Endothelial cell of umbilical vein (primary cell): Measurements from ENCODE around the gene ATP6V1B1. TPM values are rescaled to one million over a fixed set of nuclear protein-coding genes. Genes with fewer than 3 reads are reported as not detected.

ENCODE experiments used
- BruUV-seq: library from RNA; stranded (reverse); fragments of 400-500 nt; replicated peaks from 2 replicates; lab custom pipeline; 2021; lab: Mats Ljungman, UMichigan
- CTCF ChIA-PET: fragments of 300-600, 350-600 bp; sonication (Branson Sonifier 250); formaldehyde crosslinking; loops from one replicate; lab custom pipeline; 2021; ENCODE audit warnings: antibody characterized with exemption, inconsistent platforms; lab: Charles Lee
- POLR2A ChIA-PET: fragments of 300-600, 350-600 bp; sonication (Branson Sonifier 250); formaldehyde crosslinking; loops from one replicate; lab custom pipeline; 2021; ENCODE audit warnings: antibody characterized with exemption, inconsistent platforms; lab: Charles Lee
- DNase-seq: peaks from one replicate; pipeline ENCODE4 v3.0.0-alpha.2; 2011; ENCODE audit warnings: low read depth, low spot score
- FAIRE-seq: peaks from 2 replicates; lab custom pipeline; 2011; peaks lifted over from hg19 to GRCh38; lab: Jason Lieb, UNC
- H2AFZ ChIP-seq: 2 replicates; pipeline ENCODE4 v1.6.0; 2012; ENCODE audit warnings: low read depth, low read length, control low read depth, inconsistent platforms
- H3K27ac ChIP-seq: 2 replicates; pipeline ENCODE4 v1.5.1; 2011; ENCODE audit warnings: low read depth, mild to moderate bottlenecking, control low read depth, low read length, moderate library complexity; ENCODE audit not compliant: insufficient read depth
- H3K27me3 ChIP-seq, 2 experiments: 2 replicates each; pipeline versions ENCODE4 v1.6.0 to v1.6.1; 2011; ENCODE audit warnings: low read length in 2 of 2, mixed read lengths in 1 of 2; ENCODE audit not compliant: control insufficient read depth in 2 of 2, insufficient read depth in 2 of 2
- H3K36me3 ChIP-seq, 2 experiments: 2 replicates in 1 of 2; 3 replicates in 1 of 2; pipeline ENCODE4 v1.5.1; 2011; ENCODE audit warnings: low read length in 2 of 2, mild to moderate bottlenecking in 1 of 2, moderate library complexity in 1 of 2; ENCODE audit not compliant: control insufficient read depth in 2 of 2, insufficient read depth in 2 of 2; ENCODE audit errors: extremely low read depth in 1 of 2
- H3K4me1 ChIP-seq: 3 replicates; pipeline ENCODE4 v1.5.1; 2011; ENCODE audit warnings: mild to moderate bottlenecking, low read length; ENCODE audit not compliant: control insufficient read depth, insufficient read depth; ENCODE audit errors: extremely low read depth
- H3K4me2 ChIP-seq: 2 replicates; pipeline ENCODE4 v1.6.1; 2011; ENCODE audit warnings: low read length, control low read depth, mixed read lengths; ENCODE audit not compliant: insufficient read depth
- H3K4me3 ChIP-seq, 3 experiments: fragments of 200-600 bp in 1 of 3; sonication (generic), shearing (Covaris generic) in 1 of 3; replicated peaks in 1 of 3; 2 replicates each; pipeline ENCODE4 v1.5.1; 2011 to 2016; ENCODE audit warnings: control low read depth in 3 of 3, low read length in 3 of 3, mild to moderate bottlenecking in 2 of 3, inconsistent platforms in 1 of 3, low read depth in 1 of 3, moderate library complexity in 1 of 3; ENCODE audit not compliant: insufficient read depth in 1 of 3
- H3K79me2 ChIP-seq: 2 replicates; pipeline ENCODE4 v1.6.0; 2012; ENCODE audit warnings: low read length, inconsistent platforms; ENCODE audit not compliant: control insufficient read depth, insufficient read depth
- H3K9ac ChIP-seq: replicated peaks from 2 replicates; pipeline ENCODE3; 2011; ENCODE audit warnings: low read length, control low read depth; ENCODE audit not compliant: insufficient read depth; ENCODE audit errors: extremely low read depth
- H3K9me1 ChIP-seq: replicated peaks from 3 replicates; pipeline ENCODE4 v1.6.0; 2011; ENCODE audit warnings: mild to moderate bottlenecking, low read length; ENCODE audit not compliant: control insufficient read depth, insufficient read depth; ENCODE audit errors: extremely low read depth
- H3K9me3 ChIP-seq: replicated peaks from 2 replicates; pipeline ENCODE4 v1.5.1; 2012; ENCODE audit warnings: low read length, inconsistent platforms; ENCODE audit not compliant: control insufficient read depth, insufficient read depth
- H4K20me1 ChIP-seq: replicated peaks from 2 replicates; pipeline ENCODE3; 2011; ENCODE audit warnings: mild to moderate bottlenecking, low read length; ENCODE audit not compliant: control insufficient read depth, insufficient read depth; ENCODE audit errors: extremely low read depth
- EZH2 ChIP-seq: IDR thresholded peaks from 2 replicates; pipeline ENCODE4 v1.6.1; 2012; ENCODE audit warnings: borderline replicate concordance, low read depth, mild to moderate bottlenecking, moderate library complexity, low read length, inconsistent platforms; ENCODE audit not compliant: severe bottlenecking
- FOS ChIP-seq: IDR thresholded peaks from 2 replicates; pipeline ENCODE4 v1.6.1; 2011; ENCODE audit warnings: mild to moderate bottlenecking, low read length, moderate library complexity, borderline replicate concordance; ENCODE audit not compliant: insufficient read depth
- GATA2 ChIP-seq: IDR thresholded peaks from 2 replicates; pipeline ENCODE4 v1.7.0; 2011; ENCODE audit warnings: low read depth, mild to moderate bottlenecking, moderate library complexity, mixed read lengths, low read length; ENCODE audit not compliant: insufficient read length, insufficient read depth
- JUN ChIP-seq: IDR thresholded peaks from 2 replicates; pipeline ENCODE4 v1.6.1; 2011; ENCODE audit warnings: borderline replicate concordance, low read depth; ENCODE audit not compliant: insufficient read length, insufficient read depth
- dilution Hi-C: fragments of 300-500 bp; cut with MboI; formaldehyde crosslinking; loops from one replicate; pipeline ENCODE4 v1.15.0; 2019; ENCODE audit warnings: low sequenced_read_pairs; ENCODE audit not compliant: extremely low pct_ligation_motif_present
- intact Hi-C: fragments of 100-400 bp; cut with micrococcal nuclease; formaldehyde crosslinking; loops from one replicate; pipeline ENCODE4 v1.10.0; 2022
- polyA plus RNA-seq, 4 experiments: library from polyadenylated mRNA; depleted of rRNA in 3 of 4; stranded (reverse) in 3 of 4; unstranded in 1 of 4; fragments of >200 nt; gene quantifications; 2 replicates each; pipeline versions ENCODE4 v1.2.1 to v1.2.3, GENCODE V29; 2011 to 2012; ENCODE audit warnings: missing spikeins in 1 of 4
- total RNA-seq: library from RNA; stranded (reverse); gene quantifications from 2 replicates; pipeline ENCODE4 v1.2.3, GENCODE V29; 2021
- TF ChIP-seq, protein P1 (sequence below), 2 donors: IDR thresholded peaks; 1 replicate in 1 of 2; 2 replicates in 1 of 2; pipeline ENCODE4 v1.5.1; 2011; ENCODE audit warnings: low read length in 2 of 2, mild to moderate bottlenecking in 2 of 2, moderate library complexity in 2 of 2, control low read depth in 1 of 2, inconsistent platforms in 1 of 2, low read depth in 1 of 2; ENCODE audit not compliant: insufficient read depth in 1 of 2; ENCODE audit errors: extremely low read depth in 1 of 2

Gene ATP6V1B1
- total and polyA plus RNA-seq, 2 donors (not counting 3 experiments of a cell fraction or from before 2014, with no cell fraction given): 0.77 TPM; not detected in 1

DNA sequence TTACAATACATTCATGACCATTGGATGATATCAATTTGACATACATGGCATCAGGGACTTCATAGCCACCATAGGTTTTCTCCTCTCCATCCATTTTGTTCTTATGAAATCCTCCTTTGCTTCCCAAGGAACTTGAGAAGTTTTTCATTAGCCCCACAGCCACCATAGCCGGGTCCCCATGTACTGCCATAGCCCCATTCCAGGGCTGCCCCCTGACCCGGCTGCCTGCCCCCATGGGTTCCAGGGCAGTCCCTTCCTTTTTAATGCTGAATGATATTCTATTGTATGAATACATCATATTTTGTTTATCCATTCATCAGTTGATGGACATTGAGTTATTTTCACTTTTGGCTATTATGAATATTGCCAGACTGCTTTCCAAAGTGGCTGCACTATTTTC is 20.4 kb downstream of the ATP6V1B1 start:
- H3K4me2 ChIP-seq: no peak overlapping the region
- FAIRE-seq: no peak
- H3K36me3 ChIP-seq: no peaks in the 10 kb centered on the region
- H3K9me1 ChIP-seq: no peaks in the 10 kb centered on the region
- dilution Hi-C loops: no loop called here
- intact Hi-C loops: no loop called here
- no peaks in the 10 kb centered on the region for H3K9me3 ChIP-seq
- H3K79me2 ChIP-seq: no peaks in the 10 kb centered on the region
- H3K4me3 ChIP-seq: no peak overlapping the region
- no peak overlapping the region for H3K27ac ChIP-seq
- BruUV-seq: no TSS peak
- H2AFZ ChIP-seq: no peak overlapping the region
- ChIA-PET POLR2A (no interaction called here), CTCF (interaction anchor here (0.9 kb wide), 1 partner anchor 9 kb away, joined by 3 read pairs; no protein-coding TSS in a partner anchor)
- DNase-seq: no peak
- H3K4me1 ChIP-seq: peaks cover 3% of the 10 kb centered on the region
- TF ChIP-seq, protein P1, sequence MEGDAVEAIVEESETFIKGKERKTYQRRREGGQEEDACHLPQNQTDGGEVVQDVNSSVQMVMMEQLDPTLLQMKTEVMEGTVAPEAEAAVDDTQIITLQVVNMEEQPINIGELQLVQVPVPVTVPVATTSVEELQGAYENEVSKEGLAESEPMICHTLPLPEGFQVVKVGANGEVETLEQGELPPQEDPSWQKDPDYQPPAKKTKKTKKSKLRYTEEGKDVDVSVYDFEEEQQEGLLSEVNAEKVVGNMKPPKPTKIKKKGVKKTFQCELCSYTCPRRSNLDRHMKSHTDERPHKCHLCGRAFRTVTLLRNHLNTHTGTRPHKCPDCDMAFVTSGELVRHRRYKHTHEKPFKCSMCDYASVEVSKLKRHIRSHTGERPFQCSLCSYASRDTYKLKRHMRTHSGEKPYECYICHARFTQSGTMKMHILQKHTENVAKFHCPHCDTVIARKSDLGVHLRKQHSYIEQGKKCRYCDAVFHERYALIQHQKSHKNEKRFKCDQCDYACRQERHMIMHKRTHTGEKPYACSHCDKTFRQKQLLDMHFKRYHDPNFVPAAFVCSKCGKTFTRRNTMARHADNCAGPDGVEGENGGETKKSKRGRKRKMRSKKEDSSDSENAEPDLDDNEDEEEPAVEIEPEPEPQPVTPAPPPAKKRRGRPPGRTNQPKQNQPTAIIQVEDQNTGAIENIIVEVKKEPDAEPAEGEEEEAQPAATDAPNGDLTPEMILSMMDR (IDR thresholded peaks at IDR 0.05; ENCODE audit: extremely low read depth in 1 of 2, insufficient read depth in 1 of 2, low read depth in 1 of 2, low read length in 2 of 2): no peak
- TF ChIP-seq JUN: no peak
- TF ChIP-seq GATA2: no peak
- no peaks in the 10 kb centered on the region for H4K20me1 ChIP-seq
- H3K9ac ChIP-seq: no peak overlapping the region
- H3K27me3 ChIP-seq: peaks cover 24 to 34% of the 10 kb centered on the region in 2 experiments

DNA sequence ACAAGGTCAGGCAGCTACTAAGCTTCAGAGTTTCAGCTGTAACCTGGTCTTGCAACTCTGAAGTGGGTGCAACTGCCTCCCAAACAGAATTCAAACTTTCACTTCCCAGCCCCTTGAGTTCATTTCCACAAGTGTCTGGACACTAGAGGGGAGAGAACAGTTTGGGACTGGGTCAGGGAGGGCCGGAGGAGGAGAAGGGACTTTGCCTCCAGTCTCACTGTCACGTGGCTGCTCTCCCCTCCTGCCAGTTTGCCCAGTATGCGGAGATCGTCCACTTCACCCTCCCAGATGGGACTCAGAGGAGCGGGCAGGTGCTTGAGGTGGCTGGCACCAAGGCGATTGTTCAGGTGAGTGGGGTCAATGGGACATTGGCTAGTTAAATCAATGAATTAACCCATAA is 22.1 kb downstream of the ATP6V1B1 start:
- Histone ChIP-seq H3K9ac (no peak overlapping the region), H3K4me1 (peaks cover 3% of the 10 kb centered on the region), H2AFZ (no peak overlapping the region), H3K27ac (no peak overlapping the region), H3K4me3 (no peak overlapping the region), H3K79me2 (no peaks in the 10 kb centered on the region), H3K27me3 (peaks cover 23 to 34% of the 10 kb centered on the region in 2 experiments), H3K36me3 (no peaks in the 10 kb centered on the region), H4K20me1 (no peaks in the 10 kb centered on the region), H3K4me2 (no peak overlapping the region), H3K9me1 (no peaks in the 10 kb centered on the region), H3K9me3 (no peaks in the 10 kb centered on the region)
- dilution Hi-C loops: no loop called here
- BruUV-seq: no TSS peak
- TF ChIP-seq FOS: no peak
- TF ChIP-seq GATA2: no peak
- TF ChIP-seq, protein P1 (IDR thresholded peaks at IDR 0.05; ENCODE audit: extremely low read depth in 1 of 2, insufficient read depth in 1 of 2, low read depth in 1 of 2, low read length in 2 of 2): no peak
- no peak for TF ChIP-seq EZH2
- FAIRE-seq: no peak
- intact Hi-C loops: no loop called here
- ChIA-PET POLR2A (no interaction called here), CTCF (interaction anchor here (1.3 to 10.3 kb wide), 2 partner anchors 10 to 86 kb away, joined by 4 to 84 read pairs; no protein-coding TSS in a partner anchor)
- DNase-seq: no peak
